HG03571 (cell line): ENCODE data around the gene TAF1.
"Not testable (repeated sequence)": the region's sequence is repeated elsewhere in the genome, so short reads cannot be mapped to it uniquely, and the experiment has no call there.

Experiments
- ATAC-seq: cut with Tn5 transposase; IDR thresholded peaks from one replicate; pipeline ENCODE4 v1.9.1; 2021; ENCODE audit not compliant: unreplicated experiment

TAF1 gene

GRCh38 chrX:71416260-71416659 is 50.1 kb downstream of the TAF1 start:
- ATAC-seq: not testable (repeated sequence)

- no peak for ATAC-seq
These were observed 54.5 kb downstream of the TAF1 start for GRCh38 chrX:71420686-71421085.

- no peak for ATAC-seq
These were observed 66.6 kb downstream of the TAF1 start for GRCh38 chrX:71432733-71433132.

GRCh38 chrX:71438750-71439149 is 72.6 kb downstream of the TAF1 start:
- ATAC-seq: no peak

- no peak for ATAC-seq
These were observed 73.3 kb downstream of the TAF1 start for GRCh38 chrX:71439420-71439819.

GRCh38 chrX:71439896-71440295 is 73.7 kb downstream of the TAF1 start:
- no peak for ATAC-seq

- ATAC-seq: no peak
These were observed 74.2 kb downstream of the TAF1 start for GRCh38 chrX:71440401-71440800.

DNA sequence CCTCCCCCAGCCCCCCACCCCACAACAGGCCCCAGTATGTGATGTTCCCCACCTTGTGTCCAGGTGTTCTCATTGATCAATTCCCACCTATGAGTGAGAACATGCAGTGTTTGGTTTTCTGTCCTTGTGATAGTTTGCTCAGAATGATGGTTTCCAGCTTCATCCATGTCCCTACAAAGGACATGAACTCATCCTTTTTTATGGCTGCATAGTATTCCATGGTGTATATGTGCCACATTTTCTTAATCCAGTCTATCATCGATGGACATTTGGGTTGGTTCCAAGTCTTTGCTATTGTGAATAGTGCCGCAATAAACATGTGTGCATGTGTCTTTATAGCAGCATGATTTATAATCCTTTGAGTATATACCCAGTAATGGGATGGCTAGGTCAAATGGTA is 75.7 kb downstream of the TAF1 start:
- ATAC-seq: not testable (repeated sequence)

GRCh38 chrX:71450433-71451106 is 84.4 kb downstream of the TAF1 start:
- no peak for ATAC-seq

DNA sequence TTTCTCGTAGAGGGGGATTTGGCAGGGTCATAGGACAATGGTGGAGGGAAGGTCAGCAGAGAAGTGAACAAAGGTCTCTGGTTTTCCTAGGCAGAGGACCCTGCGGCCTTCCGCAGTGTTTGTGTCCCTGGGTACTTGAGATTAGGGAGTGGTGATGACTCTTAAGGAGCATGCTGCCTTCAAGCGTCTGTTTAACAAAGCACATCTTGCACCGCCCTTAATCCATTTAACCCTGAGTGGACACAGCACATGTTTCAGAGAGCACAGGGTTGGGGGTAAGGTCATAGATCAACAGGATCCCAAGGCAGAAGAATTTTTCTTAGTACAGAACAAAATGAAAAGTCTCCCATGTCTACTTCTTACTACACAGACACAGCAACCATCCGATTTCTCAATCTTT is 85.4 kb downstream of the TAF1 start:
- not testable (repeated sequence) for ATAC-seq

DNA sequence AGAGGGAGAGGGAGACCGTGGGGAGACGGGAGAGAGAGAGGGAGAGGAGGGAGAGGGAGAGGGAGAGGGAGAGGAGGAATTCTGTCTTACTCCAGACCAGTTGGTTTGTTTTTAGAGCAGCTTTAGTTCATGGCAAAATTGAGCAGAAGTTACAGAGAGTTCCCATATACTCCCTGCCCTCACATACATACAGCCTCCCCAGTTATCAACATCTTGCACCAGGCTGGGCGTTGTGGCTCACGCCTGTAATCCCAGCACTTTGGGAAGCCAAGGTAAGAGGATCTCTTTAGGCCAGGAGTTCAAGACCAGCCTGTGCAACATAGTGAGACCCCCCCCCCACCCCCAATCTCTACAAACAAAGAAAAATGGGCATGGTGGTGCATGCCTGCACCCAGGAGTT is 86.9 kb downstream of the TAF1 start:
- no peak for ATAC-seq

DNA sequence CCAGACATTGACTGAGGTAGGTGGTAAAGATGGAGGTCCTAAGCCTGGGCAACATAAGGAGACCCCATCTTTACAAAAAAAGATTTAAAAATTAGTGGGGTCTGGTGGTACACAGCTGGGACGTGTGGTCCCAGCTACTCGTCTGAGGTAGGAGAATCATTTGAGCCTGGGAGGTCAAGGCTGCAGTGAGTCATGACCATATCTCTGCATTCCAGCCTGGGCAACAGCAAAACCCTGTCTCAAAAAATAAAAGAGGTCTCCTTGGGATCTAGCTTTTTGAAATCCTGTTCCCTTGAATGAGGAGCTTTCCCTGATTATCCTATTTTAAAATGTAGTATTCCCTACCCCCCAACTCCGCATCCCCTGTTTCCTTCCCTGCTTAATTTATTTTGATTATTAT is 88.1 kb downstream of the TAF1 start:
- no peak for ATAC-seq

DNA sequence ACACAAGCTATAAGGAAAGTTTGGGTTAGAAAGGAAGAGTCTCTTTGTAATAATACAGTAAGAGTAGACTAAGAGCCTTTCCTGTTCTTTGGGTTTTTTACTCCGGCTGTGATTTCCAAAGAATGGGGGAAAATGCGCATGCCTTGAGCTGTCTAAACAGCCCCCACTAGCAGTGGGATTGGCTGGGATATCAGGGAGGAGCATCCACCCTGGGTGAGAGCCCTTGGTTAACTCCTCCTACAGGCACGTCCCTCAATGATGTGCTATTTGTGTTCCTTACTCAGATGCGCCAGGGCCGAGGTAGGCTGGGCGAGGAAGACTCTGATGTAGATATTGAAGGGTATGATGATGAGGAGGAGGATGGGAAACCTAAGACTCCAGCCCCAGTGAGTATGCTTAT is 92.7 kb downstream of the TAF1 start:
- no peak for ATAC-seq

DNA sequence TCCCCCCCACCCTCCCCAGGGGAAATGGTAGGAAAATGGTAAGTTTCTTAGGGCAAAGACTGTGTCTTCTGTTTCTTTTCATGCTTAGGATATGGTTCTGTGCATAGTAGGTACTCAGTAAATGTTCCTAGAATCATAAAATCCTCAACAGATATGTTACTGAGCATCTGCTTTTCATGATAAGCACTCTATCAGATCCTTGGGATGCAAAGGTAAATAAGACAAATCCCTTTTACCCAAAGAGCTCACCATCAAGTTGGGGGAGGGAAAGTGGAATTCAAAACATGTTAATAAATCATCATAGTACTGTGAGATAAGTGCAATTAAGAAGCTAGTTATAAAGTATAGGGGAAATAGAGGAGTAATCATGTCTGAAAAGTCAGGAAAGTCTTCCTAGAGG is 98.8 kb downstream of the TAF1 start:
- ATAC-seq: no peak

GRCh38 chrX:71466979-71467523 is 100.9 kb downstream of the TAF1 start:
- ATAC-seq: no peak

DNA sequence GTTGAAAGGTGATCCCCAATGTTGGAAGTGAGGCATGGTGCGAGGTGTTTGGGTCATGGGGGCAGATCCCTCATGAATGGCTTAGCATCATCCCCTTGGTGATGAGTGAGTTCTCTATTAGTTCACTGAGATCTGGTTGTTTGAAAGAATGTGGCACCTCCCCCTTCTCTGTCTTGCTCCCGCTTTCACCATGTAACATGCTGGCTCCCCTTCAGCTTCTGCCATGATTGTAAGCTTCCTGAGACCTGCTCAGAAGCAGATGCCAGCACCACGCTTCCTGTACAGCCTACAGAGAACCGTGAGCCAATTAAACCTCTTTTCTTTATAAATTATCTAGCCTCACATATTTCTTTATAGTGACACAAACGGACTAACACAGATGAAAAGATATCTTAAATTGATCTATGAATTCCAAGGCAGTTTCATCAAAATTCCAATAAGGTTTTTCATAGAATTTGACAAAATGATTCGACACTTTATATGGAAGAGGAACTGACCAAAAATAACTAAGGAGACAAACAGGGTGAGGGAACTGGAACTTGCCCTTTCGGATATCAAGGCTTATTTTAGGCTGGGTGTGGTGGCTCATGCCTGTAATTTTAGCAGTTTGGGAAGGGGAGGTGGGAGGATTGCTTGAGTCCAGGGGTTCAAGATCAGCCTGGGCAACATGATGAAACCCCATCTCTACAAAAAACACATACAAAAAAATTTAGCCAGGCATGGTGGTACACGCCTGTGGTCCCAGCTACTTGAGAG is 109.8 kb downstream of the TAF1 start:
- no peak for ATAC-seq

GRCh38 chrX:71482228-71482958 is 116.2 kb downstream of the TAF1 start:
- no peak for ATAC-seq

- no peak for ATAC-seq
These were observed 121.7 kb downstream of the TAF1 start for GRCh38 chrX:71487814-71488213.

GRCh38 chrX:71489540-71489939 is 123.4 kb downstream of the TAF1 start:
- ATAC-seq: no peak

GRCh38 chrX:71492231-71493065 is 126.3 kb downstream of the TAF1 start:
- ATAC-seq: no peak

DNA sequence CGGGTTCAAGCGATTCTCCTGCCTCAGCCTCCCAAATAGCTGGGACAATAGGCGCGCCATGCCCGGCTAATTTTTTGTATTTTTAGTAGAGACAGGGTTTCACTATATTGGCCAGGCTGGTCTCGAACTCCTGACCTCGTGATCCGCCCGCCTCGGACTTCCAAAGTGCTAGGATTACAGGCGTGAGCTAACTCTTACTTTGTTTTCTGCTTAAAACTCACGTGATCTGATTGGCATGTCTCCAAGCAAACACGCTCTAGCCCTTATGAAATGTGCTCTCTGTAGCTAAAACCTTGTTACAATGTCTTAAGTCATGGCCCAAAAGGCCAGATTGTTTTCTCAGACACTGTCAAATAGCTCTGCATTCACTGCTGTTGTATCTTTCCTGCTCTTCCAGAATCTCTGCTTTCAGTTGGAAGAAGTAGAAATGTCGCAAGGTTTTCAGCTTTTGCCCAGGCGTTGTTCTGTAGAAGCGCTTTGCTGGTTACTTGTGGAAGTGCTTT is 127.0 kb downstream of the TAF1 start:
- ATAC-seq: no peak
